K562 (cell line): ENCODE results near the gene CCNDBP1. TPM values are rescaled to one million over a fixed set of nuclear protein-coding genes. Genes with fewer than 3 reads are reported as not detected.

Experiments used
- ARNT ChIP-seq, 2 experiments: fragments of 450-650 bp; IDR thresholded peaks; 2 replicates each; pipeline ENCODE4 v1.6.1; 2016; ENCODE audit warnings: mild to moderate bottlenecking in 1 of 2
- ILF3 ChIP-seq: fragments of 450-650 bp; IDR thresholded peaks from 2 replicates; pipeline ENCODE4 v1.6.1; 2018; ENCODE audit warnings: antibody characterized with exemption, mild to moderate bottlenecking, moderate library complexity, borderline replicate concordance
- KDM1A ChIP-seq, 2 experiments: fragments of 450-650 bp; IDR thresholded peaks; 2 replicates each; pipeline ENCODE4 v1.6.1; 2016; ENCODE audit warnings: mild to moderate bottlenecking in 2 of 2
- MEIS2 ChIP-seq: fragments of 450-650 bp; IDR thresholded peaks from 2 replicates; pipeline ENCODE4 v1.6.1; 2014; ENCODE audit warnings: mild to moderate bottlenecking; ENCODE audit not compliant: partially characterized antibody
- NONO ChIP-seq, 2 experiments: fragments of 200-400 bp in 1 of 2; fragments of 450-650 bp in 1 of 2; formaldehyde crosslinking in 1 of 2; IDR thresholded peaks; 2 replicates each; pipeline ENCODE4 v1.6.1; 2017; ENCODE audit warnings: low read depth in 2 of 2, mild to moderate bottlenecking in 2 of 2, moderate library complexity in 2 of 2, low read length in 1 of 2
- PML ChIP-seq: IDR thresholded peaks from 2 replicates; pipeline ENCODE4 v1.6.1; 2012; ENCODE audit warnings: low read length, inconsistent platforms
- RBM34 ChIP-seq: fragments of 200-400 bp; formaldehyde crosslinking; IDR thresholded peaks from 2 replicates; pipeline ENCODE4 v1.6.1; 2018; ENCODE audit warnings: low read length, borderline replicate concordance; ENCODE audit not compliant: insufficient read depth
- SRF ChIP-seq, 2 experiments: fragments of 250-450, 450-650 bp in 1 of 2; sonication (Bioruptor Pico) in 1 of 2; sonication (generic) in 1 of 2; formaldehyde crosslinking; IDR thresholded peaks; 2 replicates each; pipeline versions ENCODE4 v1.5.0 to v1.5.1; 2020 to 2022; ENCODE audit warnings: mild to moderate bottlenecking in 1 of 2, missing genetic modification reagents in 1 of 2
- ZBED1 ChIP-seq: IDR thresholded peaks from 2 replicates; pipeline ENCODE4 v1.6.1; 2014
- ZNF121 ChIP-seq: sonication (generic); formaldehyde crosslinking; conservative IDR thresholded peaks from 2 replicates; pipeline ENCODE4 v1.8.0; 2022; ENCODE audit warnings: missing genetic modification reagents
- ZZZ3 ChIP-seq: fragments of 450-650 bp; IDR thresholded peaks from 2 replicates; pipeline ENCODE4 v1.6.1; 2016; ENCODE audit warnings: antibody characterized with exemption, mild to moderate bottlenecking, moderate library complexity
- polyA plus RNA-seq, 8 experiments: library from polyadenylated mRNA; depleted of rRNA in 4 of 8; stranded (reverse) in 5 of 8; unstranded in 3 of 8; fragments of >200 nt; fragmentation: Nextera tagmentation in 2 of 8; fragmentation: Illumina TruSeq in 1 of 8; extraction: Ambion mirVana in 2 of 8; extraction: Trizol in 1 of 8; gene quantifications; 2 replicates each; pipeline versions ENCODE4 v1.2.1 to v1.2.3, GENCODE V29; 2011 to 2014; ENCODE audit warnings: inconsistent platforms in 1 of 8, missing spikeins in 1 of 8
- total RNA-seq, 7 experiments: library from RNA; depleted of rRNA in 6 of 7; stranded (reverse); fragments of >200 nt in 6 of 7; fragmentation: Illumina TruSeq in 2 of 7; extraction: Trizol in 2 of 7; gene quantifications; 2 replicates each; pipeline versions ENCODE4 v1.2.1 to v1.2.3, GENCODE V29; 2011 to 2021; ENCODE audit warnings: low replicate concordance in 1 of 7
- TF ChIP-seq, protein P1 (sequence below), 2 experiments: fragments of 250-450 bp in 1 of 2; fragments of 450-650 bp in 1 of 2; sonication (Bioruptor Pico) in 1 of 2; IDR thresholded peaks; 2 replicates each; pipeline versions ENCODE4 v1.6.1 to v1.8.0; 2016 to 2021; ENCODE audit warnings: mild to moderate bottlenecking in 2 of 2, moderate library complexity in 2 of 2, missing compliant biosample characterization in 1 of 2, missing genetic modification characterization in 1 of 2
- TF ChIP-seq, protein P2 (sequence below), 2 experiments: fragments of 150-350 bp in 1 of 2; IDR thresholded peaks; 2 replicates each; pipeline ENCODE4 v1.6.1; 2012 to 2016; ENCODE audit warnings: low read depth in 2 of 2, low read length in 2 of 2, mild to moderate bottlenecking in 1 of 2, moderate library complexity in 1 of 2
- TF ChIP-seq, protein P3 (sequence below): fragments of 150-350 bp; conservative IDR thresholded peaks from 2 replicates; pipeline ENCODE4 v1.6.1; 2014; ENCODE audit warnings: low read length
- TF ChIP-seq, protein P4 (sequence below), 3 experiments: fragments of 200-800 bp in 1 of 3; fragments of 250-450 bp in 1 of 3; fragments of 450-650 bp in 1 of 3; sonication (Bioruptor Pico) in 1 of 3; sonication (Bioruptor generic) in 1 of 3; formaldehyde crosslinking in 1 of 3; IDR thresholded peaks; 2 replicates each; pipeline versions ENCODE4 v1.6.1 to v1.8.0; 2016 to 2022; ENCODE audit warnings: mild to moderate bottlenecking in 2 of 3, missing genetic modification characterization in 2 of 3, missing compliant biosample characterization in 1 of 3, moderate library complexity in 1 of 3

CCNDBP1 gene
- total and polyA plus RNA-seq, 9 of the 15 experiments (the other 6 are each of a cell fraction or from before 2014, with no cell fraction given), result 37.0 to 111 (median 55.5) TPM

GRCh38 chr15:43220991-43221403 is 35.8 kb downstream of the CCNDBP1 start, which contains the start of gene EPB42 (continued):
- TF ChIP-seq, protein P1, sequence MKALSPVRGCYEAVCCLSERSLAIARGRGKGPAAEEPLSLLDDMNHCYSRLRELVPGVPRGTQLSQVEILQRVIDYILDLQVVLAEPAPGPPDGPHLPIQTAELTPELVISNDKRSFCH (CRISPR knock-in tag; IDR thresholded peaks at IDR 0.05), result no peak
- TF ChIP-seq, protein P1 (tag; IDR thresholded peaks at IDR 0.05), result no peak
- TF ChIP-seq, protein P2, sequence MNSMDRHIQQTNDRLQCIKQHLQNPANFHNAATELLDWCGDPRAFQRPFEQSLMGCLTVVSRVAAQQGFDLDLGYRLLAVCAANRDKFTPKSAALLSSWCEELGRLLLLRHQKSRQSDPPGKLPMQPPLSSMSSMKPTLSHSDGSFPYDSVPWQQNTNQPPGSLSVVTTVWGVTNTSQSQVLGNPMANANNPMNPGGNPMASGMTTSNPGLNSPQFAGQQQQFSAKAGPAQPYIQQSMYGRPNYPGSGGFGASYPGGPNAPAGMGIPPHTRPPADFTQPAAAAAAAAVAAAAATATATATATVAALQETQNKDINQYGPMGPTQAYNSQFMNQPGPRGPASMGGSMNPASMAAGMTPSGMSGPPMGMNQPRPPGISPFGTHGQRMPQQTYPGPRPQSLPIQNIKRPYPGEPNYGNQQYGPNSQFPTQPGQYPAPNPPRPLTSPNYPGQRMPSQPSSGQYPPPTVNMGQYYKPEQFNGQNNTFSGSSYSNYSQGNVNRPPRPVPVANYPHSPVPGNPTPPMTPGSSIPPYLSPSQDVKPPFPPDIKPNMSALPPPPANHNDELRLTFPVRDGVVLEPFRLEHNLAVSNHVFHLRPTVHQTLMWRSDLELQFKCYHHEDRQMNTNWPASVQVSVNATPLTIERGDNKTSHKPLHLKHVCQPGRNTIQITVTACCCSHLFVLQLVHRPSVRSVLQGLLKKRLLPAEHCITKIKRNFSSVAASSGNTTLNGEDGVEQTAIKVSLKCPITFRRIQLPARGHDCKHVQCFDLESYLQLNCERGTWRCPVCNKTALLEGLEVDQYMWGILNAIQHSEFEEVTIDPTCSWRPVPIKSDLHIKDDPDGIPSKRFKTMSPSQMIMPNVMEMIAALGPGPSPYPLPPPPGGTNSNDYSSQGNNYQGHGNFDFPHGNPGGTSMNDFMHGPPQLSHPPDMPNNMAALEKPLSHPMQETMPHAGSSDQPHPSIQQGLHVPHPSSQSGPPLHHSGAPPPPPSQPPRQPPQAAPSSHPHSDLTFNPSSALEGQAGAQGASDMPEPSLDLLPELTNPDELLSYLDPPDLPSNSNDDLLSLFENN (IDR thresholded peaks at IDR 0.05; ENCODE audit: low read depth in 2 of 2, low read length in 2 of 2), result peak in 1 of 2 experiments; percentile 68; a peak in 1 of 4 replicates
- TF ChIP-seq NONO (IDR thresholded peaks at IDR 0.05; ENCODE audit: low read depth in 2 of 2, low read length in 1 of 2), result no peak
- TF ChIP-seq ILF3, result no peak
- TF ChIP-seq RBM34, result no peak
- TF ChIP-seq ZBED1, result peak; percentile 60; the same call in 1 of the 2 replicates
- no peak for TF ChIP-seq MEIS2
- TF ChIP-seq ARNT (IDR thresholded peaks at IDR 0.05), result peak in 1 of 2 experiments; percentile 59; a peak in 1 of 4 replicates
- peak; percentile 95 for TF ChIP-seq PML
- TF ChIP-seq, protein P3, sequence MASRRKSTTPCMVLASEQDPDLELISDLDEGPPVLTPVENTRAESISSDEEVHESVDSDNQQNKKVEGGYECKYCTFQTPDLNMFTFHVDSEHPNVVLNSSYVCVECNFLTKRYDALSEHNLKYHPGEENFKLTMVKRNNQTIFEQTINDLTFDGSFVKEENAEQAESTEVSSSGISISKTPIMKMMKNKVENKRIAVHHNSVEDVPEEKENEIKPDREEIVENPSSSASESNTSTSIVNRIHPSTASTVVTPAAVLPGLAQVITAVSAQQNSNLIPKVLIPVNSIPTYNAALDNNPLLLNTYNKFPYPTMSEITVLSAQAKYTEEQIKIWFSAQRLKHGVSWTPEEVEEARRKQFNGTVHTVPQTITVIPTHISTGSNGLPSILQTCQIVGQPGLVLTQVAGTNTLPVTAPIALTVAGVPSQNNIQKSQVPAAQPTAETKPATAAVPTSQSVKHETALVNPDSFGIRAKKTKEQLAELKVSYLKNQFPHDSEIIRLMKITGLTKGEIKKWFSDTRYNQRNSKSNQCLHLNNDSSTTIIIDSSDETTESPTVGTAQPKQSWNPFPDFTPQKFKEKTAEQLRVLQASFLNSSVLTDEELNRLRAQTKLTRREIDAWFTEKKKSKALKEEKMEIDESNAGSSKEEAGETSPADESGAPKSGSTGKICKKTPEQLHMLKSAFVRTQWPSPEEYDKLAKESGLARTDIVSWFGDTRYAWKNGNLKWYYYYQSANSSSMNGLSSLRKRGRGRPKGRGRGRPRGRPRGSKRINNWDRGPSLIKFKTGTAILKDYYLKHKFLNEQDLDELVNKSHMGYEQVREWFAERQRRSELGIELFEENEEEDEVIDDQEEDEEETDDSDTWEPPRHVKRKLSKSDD, result no peak
- TF ChIP-seq KDM1A (IDR thresholded peaks at IDR 0.05), result peak; percentile 86 to 88
- no peak for TF ChIP-seq SRF (CRISPR knock-in tag; IDR thresholded peaks at IDR 0.05)
- TF ChIP-seq, protein P4, sequence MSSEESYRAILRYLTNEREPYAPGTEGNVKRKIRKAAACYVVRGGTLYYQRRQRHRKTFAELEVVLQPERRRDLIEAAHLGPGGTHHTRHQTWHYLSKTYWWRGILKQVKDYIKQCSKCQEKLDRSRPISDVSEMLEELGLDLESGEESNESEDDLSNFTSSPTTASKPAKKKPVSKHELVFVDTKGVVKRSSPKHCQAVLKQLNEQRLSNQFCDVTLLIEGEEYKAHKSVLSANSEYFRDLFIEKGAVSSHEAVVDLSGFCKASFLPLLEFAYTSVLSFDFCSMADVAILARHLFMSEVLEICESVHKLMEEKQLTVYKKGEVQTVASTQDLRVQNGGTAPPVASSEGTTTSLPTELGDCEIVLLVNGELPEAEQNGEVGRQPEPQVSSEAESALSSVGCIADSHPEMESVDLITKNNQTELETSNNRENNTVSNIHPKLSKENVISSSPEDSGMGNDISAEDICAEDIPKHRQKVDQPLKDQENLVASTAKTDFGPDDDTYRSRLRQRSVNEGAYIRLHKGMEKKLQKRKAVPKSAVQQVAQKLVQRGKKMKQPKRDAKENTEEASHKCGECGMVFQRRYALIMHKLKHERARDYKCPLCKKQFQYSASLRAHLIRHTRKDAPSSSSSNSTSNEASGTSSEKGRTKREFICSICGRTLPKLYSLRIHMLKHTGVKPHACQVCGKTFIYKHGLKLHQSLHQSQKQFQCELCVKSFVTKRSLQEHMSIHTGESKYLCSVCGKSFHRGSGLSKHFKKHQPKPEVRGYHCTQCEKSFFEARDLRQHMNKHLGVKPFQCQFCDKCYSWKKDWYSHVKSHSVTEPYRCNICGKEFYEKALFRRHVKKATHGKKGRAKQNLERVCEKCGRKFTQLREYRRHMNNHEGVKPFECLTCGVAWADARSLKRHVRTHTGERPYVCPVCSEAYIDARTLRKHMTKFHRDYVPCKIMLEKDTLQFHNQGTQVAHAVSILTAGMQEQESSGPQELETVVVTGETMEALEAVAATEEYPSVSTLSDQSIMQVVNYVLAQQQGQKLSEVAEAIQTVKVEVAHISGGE (CRISPR knock-in tag; IDR thresholded peaks at IDR 0.05), result no peak; a peak in 2 of 6 replicates
- no peak for TF ChIP-seq ZNF121
- no peak for TF ChIP-seq ZZZ3
